ENCODE results near the gene EIF4A2. TPM values are rescaled to one million over a fixed set of nuclear protein-coding genes. Genes with fewer than 3 reads are reported as not detected.
A peak's percentile ranks its signal among the peaks of the same experiment; 100 is the strongest.

EIF4A2 gene
- total RNA-seq, 1 experiment from 2014 or later = 398 TPM

GRCh38 chr3:186807231-186807630 lies 23.9 kb downstream of the EIF4A2 start:
- H3K18ac ChIP-seq (ENCODE audit: insufficient read length, low read depth, low read length) = no peak overlapping the region
- no peak overlapping the region for H4K5ac ChIP-seq (ENCODE audit: insufficient read length, low read depth, low read length)
- H3K4me2 ChIP-seq (ENCODE audit: insufficient read depth, insufficient read length, low read length) = peak overlapping the region; percentile 51
- H3K14ac ChIP-seq (ENCODE audit: insufficient read depth, low read length) = no peak overlapping the region
- H3K27me3 Mint-ChIP-seq (ENCODE audit: low read depth) = no peaks in the 10 kb centered on the region
- H3K9ac ChIP-seq (ENCODE audit: extremely low read depth, insufficient read length, low read length) = peak overlapping the region; percentile 92
- no peak overlapping the region for H2AK5ac ChIP-seq (ENCODE audit: insufficient read length, low read length)
- DNase-seq = no peak
- no peak overlapping the region for H4K91ac ChIP-seq (ENCODE audit: insufficient read length, low read depth, low read length)
- no peak overlapping the region for H2BK120ac ChIP-seq (ENCODE audit: low read depth, low read length, poor library complexity, severe bottlenecking)
- peaks cover 5% of the 10 kb centered on the region; the same call in 1 of the 2 replicates for H3K79me2 ChIP-seq (ENCODE audit: insufficient read depth, low read length)
- no peak overlapping the region for H3T11ph ChIP-seq (ENCODE audit: low read length)
- H3K4me3 Mint-ChIP-seq = peak overlapping the region; percentile 90
- peaks cover 14 to 18% of the 10 kb centered on the region in 2 experiments for H3K4me1 Mint-ChIP-seq
- H4K20me1 ChIP-seq (ENCODE audit: control insufficient read depth, insufficient read depth, insufficient read length) = no peaks in the 10 kb centered on the region
- H2BK15ac ChIP-seq (ENCODE audit: low read depth, low read length) = no peak overlapping the region
- H2AFZ ChIP-seq (ENCODE audit: low read length) = no peak overlapping the region
- peaks cover 0 to 4% of the 10 kb centered on the region in 2 experiments; a peak in 3 of 5 replicates for H3K9me3 Mint-ChIP-seq
- H3K4ac ChIP-seq (ENCODE audit: low read depth, low read length) = no peak overlapping the region
- H2BK20ac ChIP-seq (ENCODE audit: low read depth, low read length, poor library complexity, severe bottlenecking) = no peak overlapping the region
- peak overlapping the region; percentile 88 to 98 (median 95); a peak in 6 of 7 replicates for H3K27ac Mint-ChIP-seq
- peaks cover 6% of the 10 kb centered on the region for H3K79me1 ChIP-seq (ENCODE audit: insufficient read depth, low read depth, low read length, poor library complexity, severe bottlenecking)
- no peak overlapping the region for H2BK12ac ChIP-seq (ENCODE audit: insufficient read length, low read depth, low read length)
- H3K23me2 ChIP-seq (ENCODE audit: insufficient read length, low read depth, low read length, poor library complexity, severe bottlenecking) = peaks cover 12% of the 10 kb centered on the region
- H3K27me3 ChIP-seq (ENCODE audit: insufficient read depth, low read length) = no peaks in the 10 kb centered on the region
- H2BK5ac ChIP-seq (ENCODE audit: insufficient read length, low read length) = no peak overlapping the region
- no peaks in the 10 kb centered on the region for H3K9me3 ChIP-seq (ENCODE audit: control insufficient read depth, low read depth, low read length)
- TF ChIP-seq, protein P1, sequence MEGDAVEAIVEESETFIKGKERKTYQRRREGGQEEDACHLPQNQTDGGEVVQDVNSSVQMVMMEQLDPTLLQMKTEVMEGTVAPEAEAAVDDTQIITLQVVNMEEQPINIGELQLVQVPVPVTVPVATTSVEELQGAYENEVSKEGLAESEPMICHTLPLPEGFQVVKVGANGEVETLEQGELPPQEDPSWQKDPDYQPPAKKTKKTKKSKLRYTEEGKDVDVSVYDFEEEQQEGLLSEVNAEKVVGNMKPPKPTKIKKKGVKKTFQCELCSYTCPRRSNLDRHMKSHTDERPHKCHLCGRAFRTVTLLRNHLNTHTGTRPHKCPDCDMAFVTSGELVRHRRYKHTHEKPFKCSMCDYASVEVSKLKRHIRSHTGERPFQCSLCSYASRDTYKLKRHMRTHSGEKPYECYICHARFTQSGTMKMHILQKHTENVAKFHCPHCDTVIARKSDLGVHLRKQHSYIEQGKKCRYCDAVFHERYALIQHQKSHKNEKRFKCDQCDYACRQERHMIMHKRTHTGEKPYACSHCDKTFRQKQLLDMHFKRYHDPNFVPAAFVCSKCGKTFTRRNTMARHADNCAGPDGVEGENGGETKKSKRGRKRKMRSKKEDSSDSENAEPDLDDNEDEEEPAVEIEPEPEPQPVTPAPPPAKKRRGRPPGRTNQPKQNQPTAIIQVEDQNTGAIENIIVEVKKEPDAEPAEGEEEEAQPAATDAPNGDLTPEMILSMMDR (conservative IDR thresholded peaks at IDR 0.05) = no peak
- no CpG with 5 or more reads among the region's 5 CpGs for WGBS (ENCODE audit: extremely low coverage, insufficient read length, low lambda C conversion rate)
- no peak overlapping the region for H3K27ac ChIP-seq (ENCODE audit: insufficient read length, low read depth, low read length)
- H3K23ac ChIP-seq (ENCODE audit: insufficient read length, low read depth, low read length) = no peak overlapping the region
- no peak overlapping the region for H3K56ac ChIP-seq (ENCODE audit: insufficient read length, low read depth, low read length)
- H3K4me1 ChIP-seq (ENCODE audit: insufficient read depth, low read length) = no peaks in the 10 kb centered on the region
- no peak overlapping the region for H4K8ac ChIP-seq (replicated peaks; ENCODE audit: insufficient read length, low read depth, low read length)
- peaks cover 17 to 27% (median 26%) of the 10 kb centered on the region in 3 experiments for H3K36me3 Mint-ChIP-seq (ENCODE audit: insufficient read depth in 1 of 3, low read depth in 3 of 3)

Measured in H9 (cell line).